Liver (tissue), 3 donors: ENCODE data around the gene VIL1.

ENCODE experiments used
- EGR1 ChIP-seq, 2 donors: IDR thresholded peaks; 2 replicates each; pipeline ENCODE4 v1.6.1; 2016 to 2018; ENCODE audit warnings: antibody characterized with exemption in 2 of 2, low read depth in 2 of 2
- FOXA1 ChIP-seq: IDR thresholded peaks from 2 replicates; pipeline ENCODE4 v1.6.1; 2016; ENCODE audit warnings: antibody characterized with exemption
- FOXA2 ChIP-seq: IDR thresholded peaks from 2 replicates; pipeline ENCODE4 v1.6.1; 2016; ENCODE audit warnings: antibody characterized with exemption
- GABPA ChIP-seq, 2 donors: IDR thresholded peaks in 1 of 2; conservative IDR thresholded peaks in 1 of 2; 2 replicates each; pipeline ENCODE4 v1.6.1; 2016; ENCODE audit warnings: antibody characterized with exemption in 2 of 2, mild to moderate bottlenecking in 1 of 2, moderate library complexity in 1 of 2
- JUND ChIP-seq, 2 donors: IDR thresholded peaks; 2 replicates each; pipeline ENCODE4 v1.6.1; 2016; ENCODE audit warnings: antibody characterized with exemption in 2 of 2
- RAD21 ChIP-seq, 2 donors: IDR thresholded peaks; 2 replicates each; pipeline ENCODE4 v1.6.1; 2016; ENCODE audit warnings: antibody characterized with exemption in 2 of 2, mild to moderate bottlenecking in 2 of 2
- SP1 ChIP-seq: IDR thresholded peaks from 2 replicates; pipeline ENCODE4 v1.6.1; 2018; ENCODE audit warnings: antibody characterized with exemption, mild to moderate bottlenecking
- TAF1 ChIP-seq: conservative IDR thresholded peaks from 2 replicates; pipeline ENCODE4 v1.6.1; 2016; ENCODE audit warnings: antibody characterized with exemption, mild to moderate bottlenecking
- ZBTB33 ChIP-seq: IDR thresholded peaks from 2 replicates; pipeline ENCODE4 v1.6.1; 2016; ENCODE audit warnings: antibody characterized with exemption
- TF ChIP-seq, protein P1 (sequence below): IDR thresholded peaks from 2 replicates; pipeline ENCODE4 v1.6.1; 2016; ENCODE audit warnings: antibody characterized with exemption, mild to moderate bottlenecking
- TF ChIP-seq, protein P2 (sequence below): IDR thresholded peaks from 2 replicates; pipeline ENCODE4 v1.6.1; 2016; ENCODE audit warnings: antibody characterized with exemption
- TF ChIP-seq, protein P3 (sequence below): fragments of 150-350 bp; IDR thresholded peaks from 2 replicates; pipeline ENCODE4 v1.5.1; 2017; ENCODE audit warnings: improper control_type of control experiment, low read depth, low read length; ENCODE audit not compliant: missing input control
- donor health status: healthy.
- donor health status: healthy.

DNA sequence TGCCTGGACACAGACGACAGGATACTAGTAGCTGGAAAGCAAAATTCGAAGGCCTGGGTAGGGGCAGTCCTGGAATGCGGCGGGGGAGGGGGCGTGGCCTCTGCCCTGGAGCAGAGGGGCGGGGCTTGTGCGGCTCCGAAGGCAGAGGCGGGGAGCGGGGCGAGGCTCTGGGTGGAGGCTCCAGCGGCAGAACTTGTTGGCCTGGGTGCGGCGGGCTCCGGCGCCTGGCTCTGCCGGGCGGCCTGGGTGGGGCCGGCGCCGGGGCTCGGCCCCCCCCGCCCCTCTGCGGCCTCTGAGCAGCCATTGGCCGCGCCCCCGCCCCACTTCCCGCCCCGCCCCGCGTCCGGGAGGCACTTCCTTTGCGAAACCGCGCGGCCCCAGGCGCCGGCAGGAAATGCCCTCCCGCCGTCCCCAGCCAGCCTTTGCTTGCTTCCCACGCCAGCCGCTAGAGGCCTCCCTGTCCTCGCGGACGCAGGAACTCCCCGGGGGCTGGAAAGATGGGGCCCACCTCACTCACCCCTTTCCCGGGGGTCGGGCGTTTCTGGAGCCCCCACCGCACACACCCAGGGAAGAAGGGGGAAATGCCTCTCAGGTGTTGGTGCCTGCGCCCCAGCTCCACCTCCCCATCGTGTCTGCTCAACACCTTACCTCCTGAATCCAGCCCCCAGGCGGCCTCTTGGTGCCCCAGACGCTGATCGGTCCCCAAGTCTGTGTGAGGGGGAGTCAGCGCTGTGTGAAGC lies 12.5 kb upstream of the VIL1 start:
- TF ChIP-seq, protein P1, sequence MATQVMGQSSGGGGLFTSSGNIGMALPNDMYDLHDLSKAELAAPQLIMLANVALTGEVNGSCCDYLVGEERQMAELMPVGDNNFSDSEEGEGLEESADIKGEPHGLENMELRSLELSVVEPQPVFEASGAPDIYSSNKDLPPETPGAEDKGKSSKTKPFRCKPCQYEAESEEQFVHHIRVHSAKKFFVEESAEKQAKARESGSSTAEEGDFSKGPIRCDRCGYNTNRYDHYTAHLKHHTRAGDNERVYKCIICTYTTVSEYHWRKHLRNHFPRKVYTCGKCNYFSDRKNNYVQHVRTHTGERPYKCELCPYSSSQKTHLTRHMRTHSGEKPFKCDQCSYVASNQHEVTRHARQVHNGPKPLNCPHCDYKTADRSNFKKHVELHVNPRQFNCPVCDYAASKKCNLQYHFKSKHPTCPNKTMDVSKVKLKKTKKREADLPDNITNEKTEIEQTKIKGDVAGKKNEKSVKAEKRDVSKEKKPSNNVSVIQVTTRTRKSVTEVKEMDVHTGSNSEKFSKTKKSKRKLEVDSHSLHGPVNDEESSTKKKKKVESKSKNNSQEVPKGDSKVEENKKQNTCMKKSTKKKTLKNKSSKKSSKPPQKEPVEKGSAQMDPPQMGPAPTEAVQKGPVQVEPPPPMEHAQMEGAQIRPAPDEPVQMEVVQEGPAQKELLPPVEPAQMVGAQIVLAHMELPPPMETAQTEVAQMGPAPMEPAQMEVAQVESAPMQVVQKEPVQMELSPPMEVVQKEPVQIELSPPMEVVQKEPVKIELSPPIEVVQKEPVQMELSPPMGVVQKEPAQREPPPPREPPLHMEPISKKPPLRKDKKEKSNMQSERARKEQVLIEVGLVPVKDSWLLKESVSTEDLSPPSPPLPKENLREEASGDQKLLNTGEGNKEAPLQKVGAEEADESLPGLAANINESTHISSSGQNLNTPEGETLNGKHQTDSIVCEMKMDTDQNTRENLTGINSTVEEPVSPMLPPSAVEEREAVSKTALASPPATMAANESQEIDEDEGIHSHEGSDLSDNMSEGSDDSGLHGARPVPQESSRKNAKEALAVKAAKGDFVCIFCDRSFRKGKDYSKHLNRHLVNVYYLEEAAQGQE, result peak; percentile 91
- TF ChIP-seq SP1 (peak; percentile 61), FOXA1 (no peak), TAF1 (no peak), ZBTB33 (no peak), RAD21 (IDR thresholded peaks at IDR 0.05) (peak; percentile 80 to 84), EGR1 (IDR thresholded peaks at IDR 0.05; ENCODE audit: low read depth in 2 of 2) (peak; percentile 73 to 74), FOXA2 (no peak), JUND (IDR thresholded peaks at IDR 0.05) (no peak), GABPA (IDR thresholded peaks at IDR 0.05 in 1 of 2, conservative IDR thresholded peaks at IDR 0.05 in 1 of 2) (peak; percentile 27 to 84)
- TF ChIP-seq, protein P2, sequence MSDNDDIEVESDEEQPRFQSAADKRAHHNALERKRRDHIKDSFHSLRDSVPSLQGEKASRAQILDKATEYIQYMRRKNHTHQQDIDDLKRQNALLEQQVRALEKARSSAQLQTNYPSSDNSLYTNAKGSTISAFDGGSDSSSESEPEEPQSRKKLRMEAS, result no peak
- TF ChIP-seq, protein P3, sequence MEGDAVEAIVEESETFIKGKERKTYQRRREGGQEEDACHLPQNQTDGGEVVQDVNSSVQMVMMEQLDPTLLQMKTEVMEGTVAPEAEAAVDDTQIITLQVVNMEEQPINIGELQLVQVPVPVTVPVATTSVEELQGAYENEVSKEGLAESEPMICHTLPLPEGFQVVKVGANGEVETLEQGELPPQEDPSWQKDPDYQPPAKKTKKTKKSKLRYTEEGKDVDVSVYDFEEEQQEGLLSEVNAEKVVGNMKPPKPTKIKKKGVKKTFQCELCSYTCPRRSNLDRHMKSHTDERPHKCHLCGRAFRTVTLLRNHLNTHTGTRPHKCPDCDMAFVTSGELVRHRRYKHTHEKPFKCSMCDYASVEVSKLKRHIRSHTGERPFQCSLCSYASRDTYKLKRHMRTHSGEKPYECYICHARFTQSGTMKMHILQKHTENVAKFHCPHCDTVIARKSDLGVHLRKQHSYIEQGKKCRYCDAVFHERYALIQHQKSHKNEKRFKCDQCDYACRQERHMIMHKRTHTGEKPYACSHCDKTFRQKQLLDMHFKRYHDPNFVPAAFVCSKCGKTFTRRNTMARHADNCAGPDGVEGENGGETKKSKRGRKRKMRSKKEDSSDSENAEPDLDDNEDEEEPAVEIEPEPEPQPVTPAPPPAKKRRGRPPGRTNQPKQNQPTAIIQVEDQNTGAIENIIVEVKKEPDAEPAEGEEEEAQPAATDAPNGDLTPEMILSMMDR, result peak; percentile 88
